ENCODE measurements around the gene C7orf25. TPM values are rescaled to one million over a fixed set of nuclear protein-coding genes. Genes with fewer than 3 reads are reported as not detected.

Gene C7orf25
- total RNA-seq: 12.5 and 12.8 TPM in 2 replicates

GRCh38 chr7:42911454-42912447, at the start of gene C7orf25:
Gene C7orf25 (minus strand): TSS chr7:42912070. CDS start chr7:42910900, 1,170 bp downstream.

GRCh38 chr7:42931834-42932651, 20.2 kb upstream of the C7orf25 start, which contains the start of the genes MRPL32 and PSMA2:
Gene MRPL32 (plus strand): TSS chr7:42932376. CDS start chr7:42932387, 11 bp downstream.
Gene PSMA2 (minus strand): TSS chr7:42932174. CDS start chr7:42932158, 16 bp downstream.

Other genes with a start within 250 kb of the C7orf25 start
- gene PSMA2, start 20.1 kb upstream of the C7orf25 start, total RNA-seq: 43.5 and 52.6 TPM in 2 replicates
- 27.1 and 29.0 TPM in 2 replicates for gene MRPL32, start 20.3 kb upstream of the C7orf25 start, total RNA-seq
- 2.3 and 3.4 TPM in 2 replicates for gene HECW1, start 200.6 kb upstream of the C7orf25 start, total RNA-seq